NCI-H748 treated with DMSO at 0.1 percent for 48 hours (cell line): ENCODE data around the gene PFKM.

Experiments used
- DNase-seq: peaks from one replicate; lab custom pipeline; 2025; lab: John Stamatoyannopoulos, UW

Gene PFKM

DNA sequence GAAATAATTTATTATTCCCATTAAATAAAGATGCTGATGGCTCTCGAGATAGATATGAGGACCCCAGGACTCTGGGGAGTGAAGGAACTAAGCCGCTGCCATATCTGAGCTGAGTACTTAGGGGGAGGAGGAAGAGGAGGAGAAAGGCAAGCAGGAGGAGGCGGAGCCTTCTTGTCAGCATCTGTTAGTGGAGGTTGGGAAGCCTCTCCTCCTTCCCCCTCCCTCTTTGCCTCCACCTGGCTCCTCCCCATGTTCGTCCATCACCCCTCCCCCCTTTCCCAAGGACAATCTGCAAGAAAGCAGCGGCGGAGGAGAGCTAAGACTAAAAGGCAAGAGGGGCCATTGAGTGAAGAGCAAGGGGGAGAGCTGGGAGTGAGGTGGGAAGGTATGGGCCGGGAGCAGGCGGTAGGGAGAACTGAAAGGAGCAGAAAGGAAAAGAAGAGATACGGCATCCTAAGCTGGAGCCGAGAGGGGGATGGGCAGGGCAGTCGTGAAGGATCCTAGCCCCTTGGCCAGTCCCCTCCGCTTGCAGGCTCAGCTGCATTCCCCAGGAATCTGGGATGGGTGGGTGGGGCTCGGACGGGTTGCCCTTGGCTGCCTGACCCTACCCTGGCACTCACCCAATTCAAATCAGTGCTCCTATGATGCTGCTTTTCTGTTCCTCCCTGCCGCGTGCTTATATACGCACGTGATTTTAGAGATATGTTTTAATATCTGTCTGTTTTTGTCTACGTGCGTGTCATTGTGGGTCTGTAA, at the start of gene PFKM:
PFKM (plus strand) TSS at position 287 of the 756 bp plus-strand sequence. CDS start 3,411 bp downstream, outside the sequence.
- peak; percentile 71 for DNase-seq

DNA sequence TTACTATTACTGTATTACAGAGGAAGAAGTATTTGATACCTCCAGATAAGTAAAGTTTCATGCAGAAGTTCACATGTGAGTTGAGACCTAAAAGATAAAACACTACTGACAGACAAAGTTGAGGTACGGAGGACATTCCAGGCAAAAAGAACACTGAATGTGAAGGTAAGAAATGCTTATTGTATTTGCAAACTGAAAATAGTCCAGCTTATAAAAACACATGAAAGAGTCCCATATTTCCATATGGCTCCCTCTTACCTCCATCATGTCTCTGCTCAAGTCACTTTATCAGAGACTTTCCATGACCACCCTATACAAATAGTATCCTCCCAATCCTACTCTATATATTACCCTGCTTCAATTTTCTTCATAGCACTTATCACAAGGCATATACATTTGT, 49.1 kb upstream of the PFKM start:
- DNase-seq = no peak

DNA sequence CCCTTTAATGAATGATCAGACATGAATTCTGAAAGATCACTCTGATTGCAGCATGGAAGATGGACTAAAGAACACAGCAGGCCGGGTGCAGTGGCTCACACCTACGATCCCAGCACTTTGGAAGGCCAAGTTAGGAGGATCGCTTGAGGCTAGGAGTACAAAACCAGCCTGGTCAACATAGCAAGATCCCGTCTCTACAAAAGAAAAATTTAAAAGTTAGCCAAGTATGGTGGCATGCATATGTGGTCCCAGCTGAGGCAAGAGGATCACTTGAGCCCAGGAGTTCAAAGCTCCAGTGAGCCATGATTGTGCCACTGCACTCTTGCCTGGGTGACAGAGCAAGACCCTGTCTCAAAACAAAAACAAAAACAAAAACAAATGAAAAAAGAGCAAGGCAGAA, 48.4 kb upstream of the PFKM start:
- DNase-seq = no peak

DNA sequence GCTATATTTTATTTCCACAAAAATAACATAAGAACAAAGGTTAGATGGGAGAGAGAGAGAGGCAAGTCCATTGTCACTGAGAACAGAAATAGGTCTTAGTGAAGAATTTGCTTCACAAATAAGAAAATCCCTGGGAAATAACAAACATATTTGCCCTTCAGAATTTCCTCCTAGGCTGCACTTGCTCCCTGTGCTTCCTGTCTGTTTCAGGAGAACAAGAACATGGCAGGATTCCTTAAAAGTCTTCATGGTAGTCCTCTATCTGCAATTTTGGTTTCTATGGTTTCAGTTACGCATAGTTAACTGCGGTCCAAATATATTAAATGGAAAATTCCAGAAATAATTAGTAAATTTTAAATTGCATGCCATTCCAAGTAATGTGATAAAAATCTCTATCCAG, 47.4 kb upstream of the PFKM start:
- DNase-seq = no peak

DNA sequence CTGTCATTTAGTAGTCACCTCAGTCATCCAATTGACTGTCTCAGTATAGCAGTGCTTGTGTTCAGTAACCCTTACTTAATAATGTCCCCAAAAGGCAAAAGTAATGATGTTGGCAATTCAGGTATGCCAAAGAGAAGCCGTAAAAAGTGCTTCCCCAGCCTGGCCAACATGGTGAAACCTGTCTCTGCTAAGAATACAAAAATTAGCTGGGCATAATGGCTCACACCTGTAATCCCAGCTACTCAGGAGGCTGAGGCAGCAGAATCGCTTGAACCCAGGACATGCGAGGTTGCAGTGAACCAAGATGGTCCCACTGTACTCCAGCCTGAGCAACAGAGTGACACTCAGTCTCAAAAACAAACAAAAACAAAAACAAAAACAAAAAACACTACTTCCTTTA, 46.9 kb upstream of the PFKM start:
- DNase-seq = no peak

DNA sequence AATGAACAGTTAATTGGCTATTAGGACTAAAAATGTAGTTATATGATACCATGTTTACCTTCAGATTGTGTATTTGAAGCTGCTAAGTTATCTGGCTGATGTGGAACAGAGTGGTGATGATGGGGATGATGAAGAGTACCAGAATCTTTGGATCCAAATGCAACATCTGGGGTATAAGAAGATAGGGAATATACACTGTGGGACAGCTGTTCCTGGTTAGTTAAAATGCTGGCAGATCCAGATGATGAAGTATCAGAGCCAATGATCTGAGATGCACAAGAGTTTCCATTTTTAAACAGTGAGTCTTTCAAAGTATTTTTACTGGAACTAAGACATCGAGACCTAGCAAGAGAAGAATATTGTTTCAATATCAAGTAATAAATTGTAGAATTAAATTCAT, 44.9 kb upstream of the PFKM start:
- no peak for DNase-seq

DNA sequence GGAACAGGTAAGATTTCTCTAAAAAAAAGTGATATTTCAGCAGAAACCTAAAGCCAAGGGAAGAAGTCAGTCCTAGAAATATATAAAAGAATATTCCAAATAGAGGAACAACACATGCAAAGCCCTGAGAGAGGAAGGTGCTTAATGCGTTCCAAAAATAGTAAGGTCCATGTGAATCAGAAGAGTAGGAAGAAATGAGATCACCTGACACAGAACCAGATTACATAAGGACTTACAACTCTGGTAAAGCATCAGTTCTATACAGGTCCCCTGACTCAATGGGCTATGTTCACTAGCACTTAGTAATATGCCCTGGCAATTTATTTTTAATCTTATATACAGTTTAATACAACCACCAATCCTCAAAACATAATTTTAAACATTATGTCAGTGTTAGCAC, 43.3 kb upstream of the PFKM start:
- DNase-seq = no peak

DNA sequence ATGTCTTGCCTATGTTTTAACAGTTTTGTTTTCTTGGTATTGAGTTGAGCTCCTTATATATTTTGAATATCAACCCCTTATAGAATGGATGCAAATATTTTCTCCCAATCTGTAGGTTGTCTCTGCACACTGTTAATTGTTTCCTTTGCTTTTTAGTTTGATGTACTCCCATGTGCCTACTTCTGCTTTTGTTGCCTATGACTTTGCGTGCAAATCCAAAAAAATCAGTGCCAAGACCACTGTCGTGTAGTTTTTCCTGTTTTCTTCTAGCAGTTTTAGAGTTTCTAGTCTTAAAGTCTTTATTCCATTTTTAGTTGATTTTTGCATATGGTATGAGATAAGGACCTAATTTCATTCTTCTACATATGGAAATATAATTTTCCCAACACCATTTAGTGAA, 42.1 kb upstream of the PFKM start:
- no peak for DNase-seq

DNA sequence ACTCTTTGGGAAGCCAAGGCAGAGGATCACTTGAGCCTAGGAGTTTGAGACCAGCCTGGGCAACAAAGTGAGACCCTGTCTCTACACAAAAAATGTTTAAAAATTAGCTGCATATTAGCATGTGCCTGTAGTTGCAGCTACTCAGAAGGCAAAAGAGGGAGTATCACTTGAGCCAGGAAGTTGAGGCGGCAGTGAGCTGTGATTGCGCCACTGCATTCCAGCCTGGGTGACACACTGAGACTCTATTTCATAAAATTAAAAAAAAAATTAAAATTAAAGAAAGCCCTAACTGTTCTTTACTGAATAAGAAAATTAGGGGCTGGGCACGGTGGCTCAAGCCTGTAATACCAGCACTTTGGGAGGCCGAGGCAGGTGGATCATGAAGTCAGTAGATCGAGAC, 40.3 kb upstream of the PFKM start:
- DNase-seq = no peak

DNA sequence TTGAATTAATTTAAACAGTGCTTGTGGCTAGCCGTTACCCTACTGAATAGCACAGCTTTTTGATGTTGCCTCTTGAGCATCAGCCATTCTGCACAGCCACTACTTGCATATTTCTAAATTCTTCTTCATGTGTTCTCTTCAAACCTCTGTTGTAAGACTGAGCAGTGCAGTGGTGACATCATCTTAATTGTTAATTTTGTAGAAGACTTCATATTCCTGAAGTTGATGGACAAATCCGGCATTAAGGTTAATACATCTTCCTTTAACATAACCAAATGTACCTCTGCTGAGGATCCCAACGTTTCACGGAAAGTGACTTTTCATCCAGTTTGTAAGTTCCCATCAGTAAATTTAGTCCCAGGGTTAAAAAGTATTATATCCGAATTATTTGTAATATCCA, 38.9 kb upstream of the PFKM start:
- no peak for DNase-seq

DNA sequence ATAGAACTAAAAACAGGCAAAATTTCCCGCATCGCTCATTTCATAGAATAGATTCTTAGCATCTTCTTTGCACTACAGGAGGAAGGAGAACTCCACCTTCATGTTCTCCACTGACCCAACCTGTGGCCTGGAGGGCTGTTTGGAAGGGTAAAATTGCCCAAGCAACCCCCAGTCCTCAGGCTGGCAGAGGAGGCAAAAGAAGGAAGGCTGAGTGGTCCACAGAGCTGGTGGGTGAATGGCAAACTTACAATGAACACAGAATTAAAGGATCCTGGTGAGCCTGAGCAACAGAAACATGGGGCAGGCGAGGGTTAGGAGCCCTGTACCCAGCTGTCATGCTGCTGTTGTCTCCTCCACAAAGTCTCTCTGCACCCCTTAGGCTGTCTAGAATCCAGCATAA, 38.3 kb upstream of the PFKM start:
- DNase-seq = no peak

DNA sequence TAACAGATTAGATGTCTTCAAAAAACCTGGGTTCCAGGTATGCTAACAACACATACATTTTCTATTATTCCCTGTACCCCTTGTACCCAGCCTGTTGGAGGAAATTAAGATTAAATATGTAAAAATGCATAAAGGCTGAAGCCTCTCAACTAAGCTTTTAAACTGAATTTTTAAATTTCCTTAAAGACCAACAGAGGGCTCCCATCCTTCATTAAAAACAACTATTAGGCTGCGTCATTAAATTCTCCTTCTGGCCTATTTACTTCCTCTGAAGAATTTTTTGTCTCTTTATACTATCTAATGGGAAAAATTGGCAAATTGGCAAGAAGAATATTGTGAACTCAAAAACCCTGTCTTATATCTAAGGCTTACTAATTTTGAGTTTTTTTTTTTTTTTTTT, 35.1 kb upstream of the PFKM start:
- DNase-seq = no peak

DNA sequence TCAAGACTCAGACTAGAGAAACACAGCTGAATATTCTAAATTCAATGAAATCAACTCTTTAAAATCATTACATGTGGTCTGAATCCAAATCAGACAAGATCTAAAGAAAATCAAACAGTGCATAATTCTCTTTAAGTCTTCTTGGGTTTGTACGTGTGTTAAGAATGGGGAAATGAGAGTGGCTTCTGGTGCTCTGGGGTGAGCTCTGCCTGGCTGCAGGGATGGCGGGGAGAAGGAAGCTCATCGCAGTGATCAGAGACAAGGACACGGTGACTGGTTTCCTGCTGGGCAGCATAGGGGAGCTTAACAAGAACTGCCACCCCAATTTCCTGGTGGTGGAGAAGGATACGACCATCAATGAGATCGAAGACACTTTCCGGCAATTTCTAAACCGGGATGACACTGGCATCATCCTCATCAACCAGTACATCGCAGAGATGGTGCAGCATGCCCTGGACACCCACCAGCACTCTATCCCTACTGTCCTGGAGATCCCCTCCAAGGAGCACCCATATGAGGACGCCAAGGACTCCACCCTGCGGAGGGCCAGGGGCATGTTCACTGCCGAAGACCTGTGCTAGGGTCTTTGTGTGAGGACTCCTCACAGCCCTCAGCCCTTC, 34.2 kb upstream of the PFKM start:
- no peak for DNase-seq

DNA sequence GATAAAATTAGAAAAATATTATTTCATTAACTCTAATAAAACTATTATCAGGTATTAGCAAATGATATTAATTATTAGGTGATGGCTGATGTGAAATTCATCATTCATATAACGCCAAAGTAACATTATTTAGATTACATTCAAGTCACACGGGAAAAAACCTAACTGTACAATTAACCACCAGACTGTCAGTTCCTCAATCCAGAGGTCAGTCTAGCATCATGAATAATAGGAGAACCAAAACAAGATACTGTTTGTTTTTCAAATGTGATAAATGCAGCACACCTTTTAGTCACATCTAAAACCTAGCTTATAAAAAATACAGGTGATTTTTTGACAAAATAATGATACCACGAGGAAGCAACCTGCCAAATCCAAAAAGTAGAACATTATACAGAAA, 32.8 kb upstream of the PFKM start:
- no peak for DNase-seq

DNA sequence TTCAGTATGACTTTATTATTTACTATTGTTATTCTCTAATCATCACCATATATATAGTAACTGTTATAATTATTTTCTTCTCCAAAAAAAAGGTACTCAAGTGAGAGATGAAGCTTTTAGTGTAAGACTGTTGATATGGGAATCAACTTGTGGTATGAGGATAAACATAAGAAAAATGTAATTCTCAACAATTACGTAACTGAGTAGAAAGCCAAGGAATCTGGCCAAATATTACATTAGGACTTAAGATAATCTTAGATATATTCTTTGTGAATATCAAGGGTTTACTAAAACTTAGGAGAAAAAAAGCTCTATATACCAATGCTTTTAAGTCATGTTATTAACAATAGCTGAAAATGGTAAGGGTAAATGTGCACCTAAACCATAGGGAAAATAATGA, 26.6 kb upstream of the PFKM start:
- no peak for DNase-seq

DNA sequence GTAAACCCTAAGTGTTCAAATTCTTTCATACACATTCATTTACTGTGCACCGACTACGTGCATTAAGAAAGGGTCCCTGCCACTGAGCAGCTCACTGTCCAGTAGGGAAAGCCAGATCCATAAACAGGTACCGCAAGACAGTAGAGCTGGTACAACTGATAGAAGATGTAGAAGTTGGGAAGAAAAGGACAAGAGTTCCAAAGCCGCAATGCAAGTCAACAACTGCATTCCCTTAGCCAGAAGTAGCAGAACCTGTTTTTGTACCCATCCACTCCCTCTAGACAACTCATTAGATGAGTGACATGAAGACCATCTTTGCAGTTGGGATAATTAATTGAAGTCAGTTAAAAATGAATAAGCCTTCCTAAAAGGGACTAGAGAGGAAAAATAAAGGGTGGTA, 14.6 kb upstream of the PFKM start:
- no peak for DNase-seq

DNA sequence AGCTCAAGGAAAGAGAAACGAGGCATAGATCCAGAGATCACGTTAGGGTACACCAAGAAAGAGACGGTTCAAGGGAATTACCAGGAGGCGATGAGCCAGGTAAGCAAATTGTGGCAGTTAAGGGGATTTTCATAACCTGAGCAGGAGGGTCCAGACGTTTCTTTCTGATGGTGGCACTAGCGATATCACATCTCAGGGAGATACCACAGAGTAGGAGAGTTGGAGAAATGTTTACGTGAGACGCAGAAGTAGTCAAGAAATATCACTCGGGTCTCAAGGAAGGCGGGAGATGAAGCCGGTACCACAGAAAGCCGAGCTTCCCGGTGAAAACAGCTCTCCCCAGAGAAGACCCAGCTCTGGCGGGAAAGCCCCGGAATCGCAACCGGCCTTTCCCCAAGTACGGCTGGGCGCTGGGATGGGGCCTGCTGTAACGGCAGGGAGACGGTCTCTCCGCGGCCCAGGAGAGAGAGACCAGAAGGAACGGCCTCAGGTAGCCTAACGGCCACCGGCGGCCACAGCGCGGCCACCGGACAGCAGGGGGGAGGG, 13.8 kb upstream of the PFKM start:
- peak; percentile 50 for DNase-seq

DNA sequence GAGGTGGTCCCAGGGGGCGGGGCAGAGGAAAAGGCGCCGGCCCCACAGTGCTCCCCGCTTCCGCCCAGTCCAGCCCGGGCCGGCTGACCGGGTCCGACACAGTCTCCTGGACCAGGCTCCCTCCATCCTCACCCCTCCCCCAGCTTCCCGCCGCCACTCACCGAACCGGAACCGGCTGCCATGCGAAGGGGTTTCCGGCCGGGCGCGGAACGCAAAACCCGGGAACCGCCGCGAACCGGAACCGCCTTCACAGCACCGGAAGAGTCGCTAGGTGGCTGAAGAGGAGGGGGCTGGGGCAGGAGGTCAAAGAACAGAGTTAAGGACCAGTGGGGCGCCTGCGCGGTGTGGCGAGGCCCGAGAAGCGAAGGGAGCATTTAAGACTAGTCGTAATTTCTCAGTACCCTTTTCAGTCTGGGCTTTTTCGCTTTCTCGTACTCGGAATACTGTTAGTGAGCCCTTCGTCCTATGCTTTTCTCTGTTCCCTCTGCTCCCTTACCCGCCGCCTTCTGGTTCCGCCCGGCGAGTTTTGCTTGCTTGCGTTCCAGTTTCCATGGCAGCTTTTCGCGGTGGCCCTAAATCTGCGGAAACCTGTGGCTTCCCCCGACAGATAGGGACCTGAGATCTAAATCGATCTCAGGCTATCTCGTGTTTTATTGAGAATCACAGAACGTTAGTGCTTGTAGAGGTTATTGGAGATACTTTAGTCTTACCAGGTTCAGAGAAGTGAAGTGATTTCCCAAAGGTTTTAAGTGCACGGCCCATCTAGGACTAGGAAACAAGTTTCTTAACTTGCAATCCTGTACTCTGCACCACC, 13.1 kb upstream of the PFKM start, which contains the start of gene SENP1:
SENP1 (minus strand) TSS at position 213 of the 814 bp plus-strand sequence. CDS start 4,607 bp downstream, outside the sequence.
- DNase-seq = peak; percentile 75

DNA sequence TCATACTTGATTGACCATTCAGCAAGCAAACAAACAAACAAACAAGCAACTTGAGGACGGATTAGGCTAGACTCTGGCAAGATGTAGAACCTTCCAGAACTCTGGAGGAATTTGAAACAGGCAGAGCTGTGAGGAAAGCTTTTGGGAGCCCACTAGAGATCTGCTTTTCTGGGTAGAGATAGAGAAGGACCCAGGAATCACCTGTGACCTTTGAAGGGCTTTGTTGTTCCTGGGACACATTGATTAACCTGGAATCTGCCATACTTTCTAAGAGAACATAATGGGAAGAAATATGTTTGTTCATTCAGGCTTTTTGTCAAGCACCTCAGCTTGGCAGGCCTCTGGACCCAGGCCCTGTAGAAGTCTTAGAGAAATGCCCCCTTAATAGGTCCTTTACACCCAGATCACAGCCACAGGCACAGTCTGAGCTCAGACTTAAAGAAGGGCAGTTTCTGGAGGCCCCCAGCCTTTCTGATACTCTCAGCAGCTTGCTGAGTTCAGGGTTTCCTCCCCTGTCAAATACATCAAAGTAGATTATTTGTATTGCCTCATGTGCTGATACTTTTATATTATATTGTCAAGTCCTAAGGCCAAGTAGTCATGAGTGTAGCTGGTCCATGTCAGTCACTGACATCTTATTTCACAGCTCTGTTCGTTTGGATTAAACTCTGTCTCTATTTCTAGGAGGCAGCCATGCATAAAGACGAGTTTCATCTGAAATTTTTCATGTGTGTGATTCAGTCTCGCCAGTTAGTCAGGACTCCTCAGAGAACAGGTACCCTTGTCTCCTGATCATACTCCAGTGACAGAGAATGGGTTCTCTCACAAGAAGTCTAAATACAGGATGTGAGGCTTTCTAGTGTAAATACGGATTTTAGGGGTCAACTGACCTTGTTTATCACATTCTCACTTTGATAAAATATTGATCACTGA, 12.2 kb upstream of the PFKM start:
- DNase-seq = no peak

DNA sequence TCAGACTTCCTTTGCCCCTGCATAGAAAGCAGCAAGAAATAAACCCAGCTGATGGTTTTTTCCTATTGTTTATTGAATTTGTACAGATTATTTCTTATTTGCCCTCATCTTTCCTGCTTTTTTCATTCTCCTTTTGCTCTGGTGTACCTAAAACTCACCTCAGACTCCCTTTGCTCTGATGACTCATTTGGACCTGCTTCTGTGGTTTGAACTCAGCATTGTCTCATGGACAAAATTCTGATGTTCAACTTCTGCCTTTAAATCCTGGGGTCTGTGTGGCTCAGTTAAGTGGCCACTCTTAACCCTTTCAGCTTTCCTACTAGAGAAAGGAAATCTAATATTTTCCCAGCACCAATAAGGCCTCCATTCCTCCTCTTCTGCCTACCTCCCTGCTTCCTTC, 9.7 kb upstream of the PFKM start:
- DNase-seq = no peak

DNA sequence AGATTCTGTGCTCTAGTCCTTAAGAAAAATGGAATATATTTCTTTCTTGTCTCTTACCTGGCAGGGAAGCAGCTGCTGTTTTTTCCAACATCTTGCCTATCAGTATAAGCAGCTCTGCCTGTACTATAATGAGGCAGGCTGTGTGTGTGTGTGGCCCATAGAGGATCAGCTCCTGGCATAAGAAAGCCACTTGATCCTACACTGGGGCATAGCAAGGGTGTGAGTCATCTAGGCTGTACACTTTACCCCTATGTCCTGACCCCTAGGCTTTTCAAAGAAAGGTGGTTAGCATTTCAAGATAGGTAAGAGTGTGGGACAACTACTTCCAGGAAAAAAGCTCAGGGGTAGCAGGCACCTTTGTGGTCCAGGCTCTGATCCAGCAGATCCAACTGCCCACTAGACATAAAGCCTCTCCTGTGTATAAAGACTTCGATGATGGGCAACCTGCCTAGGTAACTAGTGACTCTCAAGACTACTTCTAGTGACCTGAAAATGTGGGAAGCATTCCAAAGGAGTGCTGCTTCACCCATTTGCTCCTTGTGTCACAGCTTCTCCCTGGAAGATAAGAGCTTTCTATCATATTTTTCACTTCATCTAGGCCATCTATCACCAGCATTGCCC, 8.4 kb upstream of the PFKM start:
- no peak for DNase-seq
